Activated CD4-positive, alpha-beta memory T cell treated with anti-CD3 and anti-CD28 coated beads, Interleukin-2, amount 10 ng/mL, durations not matched to agents 7 days and 5 days (primary cell): ENCODE data around the gene TECPR2. TPM values are rescaled to one million over a fixed set of nuclear protein-coding genes. Genes with fewer than 3 reads are reported as not detected.

Experiments used
- CTCF ChIA-PET: fragments of 350-600 bp; sonication (Branson Sonifier 250); formaldehyde crosslinking; loops from one replicate; lab custom pipeline; 2021; ENCODE audit warnings: antibody characterized with exemption, inconsistent platforms; lab: Charles Lee
- POLR2A ChIA-PET: fragments of 350-600 bp; sonication (Branson Sonifier 250); formaldehyde crosslinking; loops from one replicate; lab custom pipeline; 2021; ENCODE audit warnings: antibody characterized with exemption; lab: Charles Lee
- DNase-seq: peaks from one replicate; pipeline ENCODE4 v3.0.0-alpha.2; 2020
- H3K27ac Mint-ChIP-seq: one replicate; pipeline ENCODE4 v1.8.0; 2021; ENCODE audit warnings: mild to moderate bottlenecking, mixed read lengths
- H3K27me3 Mint-ChIP-seq: one replicate; pipeline ENCODE4 v1.8.0; 2021; ENCODE audit warnings: mixed read lengths
- H3K36me3 Mint-ChIP-seq: one replicate; pipeline ENCODE4 v1.8.0; 2021; ENCODE audit warnings: low read depth, mixed read lengths
- H3K4me1 Mint-ChIP-seq: one replicate; pipeline ENCODE4 v1.8.0; 2021; ENCODE audit warnings: mixed read lengths
- H3K4me3 Mint-ChIP-seq: one replicate; pipeline ENCODE4 v1.8.0; 2021; ENCODE audit warnings: mild to moderate bottlenecking, mixed read lengths
- H3K9me3 Mint-ChIP-seq: one replicate; pipeline ENCODE4 v1.8.0; 2021; ENCODE audit warnings: mixed read lengths
- total RNA-seq, 2 experiments: library from RNA; stranded (reverse); gene quantifications; one replicate each; pipeline ENCODE4 v1.2.3, GENCODE V29; 2021

Gene TECPR2
- total RNA-seq, 2 experiments from 2014 or later, result 12.3 to 12.5 TPM

GRCh38 chr14:102440392-102440791 is 77.7 kb downstream of the TECPR2 start:
- no peak overlapping the region for H3K4me3 Mint-ChIP-seq
- ChIA-PET CTCF (interaction anchor here (3.3 kb wide), 1 partner anchor 75 kb away, joined by 17 read pairs; no protein-coding TSS in a partner anchor), POLR2A (no interaction called here)
- H3K27ac Mint-ChIP-seq, result no peak overlapping the region
- no peaks in the 10 kb centered on the region for H3K4me1 Mint-ChIP-seq
- H3K36me3 Mint-ChIP-seq, result peaks cover 2% of the 10 kb centered on the region
- no peaks in the 10 kb centered on the region for H3K27me3 Mint-ChIP-seq
- no peak for DNase-seq
- H3K9me3 Mint-ChIP-seq, result no peaks in the 10 kb centered on the region

- no peak overlapping the region for H3K4me3 Mint-ChIP-seq
- no peaks in the 10 kb centered on the region for H3K9me3 Mint-ChIP-seq
- no peaks in the 10 kb centered on the region for H3K4me1 Mint-ChIP-seq
- no peaks in the 10 kb centered on the region for H3K27me3 Mint-ChIP-seq
- peaks cover 2% of the 10 kb centered on the region for H3K36me3 Mint-ChIP-seq
- no peak for DNase-seq
- ChIA-PET POLR2A (interaction anchor here (0.6 kb wide), 1 partner anchor 1150 kb away, joined by 3 read pairs; no protein-coding TSS in a partner anchor), CTCF (interaction anchor here (0.7 to 3.3 kb wide), 4 partner anchors 10 to 73 kb away, joined by 3 to 17 read pairs (median 5); no protein-coding TSS in a partner anchor)
- H3K27ac Mint-ChIP-seq, result no peak overlapping the region
Measured at GRCh38 chr14:102442241-102443211, 79.8 kb downstream of the TECPR2 start.

GRCh38 chr14:102445066-102445465 is 82.3 kb downstream of the TECPR2 start:
- Mint-ChIP-seq H3K27ac (no peak overlapping the region), H3K9me3 (no peaks in the 10 kb centered on the region), H3K27me3 (no peaks in the 10 kb centered on the region), H3K36me3 (peaks cover 6% of the 10 kb centered on the region), H3K4me3 (no peak overlapping the region), H3K4me1 (no peaks in the 10 kb centered on the region)
- ChIA-PET CTCF (no interaction called here), POLR2A (no interaction called here)
- no peak for DNase-seq

GRCh38 chr14:102445641-102446040 is 82.9 kb downstream of the TECPR2 start:
- Mint-ChIP-seq H3K27me3 (no peaks in the 10 kb centered on the region), H3K36me3 (peaks cover 8% of the 10 kb centered on the region), H3K9me3 (no peaks in the 10 kb centered on the region), H3K27ac (no peak overlapping the region), H3K4me1 (no peaks in the 10 kb centered on the region), H3K4me3 (no peak overlapping the region)
- no peak for DNase-seq
- CTCF ChIA-PET, result no interaction called here
- POLR2A ChIA-PET, result no interaction called here

- Mint-ChIP-seq H3K4me3 (no peak overlapping the region), H3K9me3 (no peaks in the 10 kb centered on the region), H3K36me3 (peaks cover 9% of the 10 kb centered on the region), H3K27me3 (no peaks in the 10 kb centered on the region), H3K27ac (no peak overlapping the region), H3K4me1 (no peaks in the 10 kb centered on the region)
- POLR2A ChIA-PET, result no interaction called here
- CTCF ChIA-PET, result no interaction called here
- no peak for DNase-seq
Measured at GRCh38 chr14:102450206-102451063, 87.7 kb downstream of the TECPR2 start.

- Mint-ChIP-seq H3K36me3 (peaks cover 9% of the 10 kb centered on the region), H3K27me3 (no peaks in the 10 kb centered on the region), H3K4me1 (no peaks in the 10 kb centered on the region), H3K4me3 (no peak overlapping the region), H3K9me3 (no peaks in the 10 kb centered on the region), H3K27ac (no peak overlapping the region)
- no peak for DNase-seq
- CTCF ChIA-PET, result interaction anchor here (2.1 kb wide), 1 partner anchor 13 kb away, joined by 7 read pairs; no protein-coding TSS in a partner anchor
- POLR2A ChIA-PET, result no interaction called here
Measured at GRCh38 chr14:102451064-102451352, 88.3 kb downstream of the TECPR2 start.

GRCh38 chr14:102452302-102452701 is 89.6 kb downstream of the TECPR2 start:
- Mint-ChIP-seq H3K27ac (no peak overlapping the region), H3K36me3 (peaks cover 9% of the 10 kb centered on the region), H3K9me3 (no peaks in the 10 kb centered on the region), H3K4me1 (no peaks in the 10 kb centered on the region), H3K4me3 (no peak overlapping the region), H3K27me3 (no peaks in the 10 kb centered on the region)
- DNase-seq, result no peak
- POLR2A ChIA-PET, result no interaction called here
- CTCF ChIA-PET, result interaction anchor here (1.0 to 2.1 kb wide), 2 partner anchors 9 to 14 kb away, joined by 7 read pairs; no protein-coding TSS in a partner anchor

- ChIA-PET POLR2A (no interaction called here), CTCF (no interaction called here)
- H3K27me3 Mint-ChIP-seq, result no peaks in the 10 kb centered on the region
- H3K36me3 Mint-ChIP-seq, result peaks cover 7% of the 10 kb centered on the region
- no peaks in the 10 kb centered on the region for H3K9me3 Mint-ChIP-seq
- H3K27ac Mint-ChIP-seq, result no peak overlapping the region
- no peaks in the 10 kb centered on the region for H3K4me1 Mint-ChIP-seq
- no peak for DNase-seq
- no peak overlapping the region for H3K4me3 Mint-ChIP-seq
Measured at GRCh38 chr14:102454711-102455110, 92.0 kb downstream of the TECPR2 start.

GRCh38 chr14:102457509-102457908 is 94.8 kb downstream of the TECPR2 start:
- no peak overlapping the region for H3K4me3 Mint-ChIP-seq
- CTCF ChIA-PET, result no interaction called here

GRCh38 chr14:102461490-102462338 is 99.0 kb downstream of the TECPR2 start:
- ChIA-PET POLR2A (no interaction called here), CTCF (no interaction called here)
- H3K27ac Mint-ChIP-seq, result no peak overlapping the region
- H3K4me3 Mint-ChIP-seq, result no peak overlapping the region
- DNase-seq, result no peak
- no peaks in the 10 kb centered on the region for H3K27me3 Mint-ChIP-seq
- peaks cover 11% of the 10 kb centered on the region for H3K36me3 Mint-ChIP-seq
- H3K9me3 Mint-ChIP-seq, result no peaks in the 10 kb centered on the region
- H3K4me1 Mint-ChIP-seq, result peaks cover 10% of the 10 kb centered on the region

More at GRCh38 chr14:102457509-102457908, 94.8 kb downstream of the TECPR2 start:
- POLR2A ChIA-PET, result no interaction called here
- no peak for DNase-seq
- no peak overlapping the region for H3K27ac Mint-ChIP-seq
- H3K4me1 Mint-ChIP-seq, result peaks cover 8% of the 10 kb centered on the region
- H3K9me3 Mint-ChIP-seq, result no peaks in the 10 kb centered on the region
- no peaks in the 10 kb centered on the region for H3K36me3 Mint-ChIP-seq
- H3K27me3 Mint-ChIP-seq, result no peaks in the 10 kb centered on the region

GRCh38 chr14:102462391-102462790 is 99.7 kb downstream of the TECPR2 start:
- POLR2A ChIA-PET, result no interaction called here
- H3K9me3 Mint-ChIP-seq, result no peaks in the 10 kb centered on the region
- H3K27me3 Mint-ChIP-seq, result no peaks in the 10 kb centered on the region
- H3K36me3 Mint-ChIP-seq, result peaks cover 15% of the 10 kb centered on the region
- CTCF ChIA-PET, result no interaction called here
- no peak overlapping the region for H3K27ac Mint-ChIP-seq
- peaks cover 10% of the 10 kb centered on the region for H3K4me1 Mint-ChIP-seq
- H3K4me3 Mint-ChIP-seq, result no peak overlapping the region
- no peak for DNase-seq

GRCh38 chr14:102464006-102464405 is 101.3 kb downstream of the TECPR2 start:
- no peak overlapping the region for H3K27ac Mint-ChIP-seq
- DNase-seq, result no peak
- ChIA-PET POLR2A (no interaction called here), CTCF (no interaction called here)
- no peak overlapping the region for H3K4me3 Mint-ChIP-seq
- H3K27me3 Mint-ChIP-seq, result no peaks in the 10 kb centered on the region
- peaks cover 22% of the 10 kb centered on the region for H3K36me3 Mint-ChIP-seq
- H3K4me1 Mint-ChIP-seq, result peaks cover 10% of the 10 kb centered on the region
- no peaks in the 10 kb centered on the region for H3K9me3 Mint-ChIP-seq
